AG10803 (cell line): ENCODE data around the gene TOX3.

Experiments
- DNase-seq: peaks from one replicate; pipeline ENCODE4 v3.0.0; 2010; ENCODE audit warnings: low read depth
- H3K4me3 ChIP-seq: 2 replicates; pipeline ENCODE4 v1.5.1; 2011; ENCODE audit warnings: mild to moderate bottlenecking, low read length, control low read depth
- CTCF ChIP-seq: conservative IDR thresholded peaks from 2 replicates; pipeline ENCODE4 v1.5.1; 2011; ENCODE audit warnings: mild to moderate bottlenecking, low read length, control low read depth, inconsistent platforms

The TOX3 gene

GRCh38 chr16:52494621-52495020 lies 52.3 kb downstream of the TOX3 start:
- no peak overlapping the region for H3K4me3 ChIP-seq
- no peak for TF ChIP-seq CTCF
- no peak for DNase-seq

- DNase-seq, result no peak
- H3K4me3 ChIP-seq, result no peak overlapping the region
These were observed 52.8 kb downstream of the TOX3 start for GRCh38 chr16:52494145-52494544.

GRCh38 chr16:52492789-52493357 lies 54.1 kb downstream of the TOX3 start:
- H3K4me3 ChIP-seq, result no peak overlapping the region
- TF ChIP-seq CTCF, result no peak
- no peak for DNase-seq

More at GRCh38 chr16:52494145-52494544, 52.8 kb downstream of the TOX3 start:
- no peak for TF ChIP-seq CTCF

GRCh38 chr16:52491216-52491615 lies 55.7 kb downstream of the TOX3 start:
- no peak overlapping the region for H3K4me3 ChIP-seq
- DNase-seq, result no peak
- TF ChIP-seq CTCF, result no peak

GRCh38 chr16:52489894-52490293 lies 57.0 kb downstream of the TOX3 start:
- TF ChIP-seq CTCF, result no peak
- DNase-seq, result no peak
- H3K4me3 ChIP-seq, result no peak overlapping the region

GRCh38 chr16:52488837-52489289 lies 58.1 kb downstream of the TOX3 start:
- no peak for TF ChIP-seq CTCF
- DNase-seq, result no peak
- H3K4me3 ChIP-seq, result no peak overlapping the region

GRCh38 chr16:52487849-52488457 lies 59.0 kb downstream of the TOX3 start:
- TF ChIP-seq CTCF, result no peak
- no peak for DNase-seq
- H3K4me3 ChIP-seq, result no peak overlapping the region
